Activated naive CD4-positive, alpha-beta T cell treated with anti-CD3 and anti-CD28 coated beads, Interleukin-2, amount 50 U/mL, for 24 hours (primary cell): ENCODE results near the gene SLC5A10.
A peak's percentile ranks its signal among the peaks of the same experiment; 100 is the strongest.

Experiments used
- H3K27ac Mint-ChIP-seq: one replicate; pipeline ENCODE4 v1.8.0; 2021; ENCODE audit warnings: mild to moderate bottlenecking, mixed read lengths
- H3K27me3 Mint-ChIP-seq: one replicate; pipeline ENCODE4 v1.8.0; 2021; ENCODE audit warnings: mixed read lengths
- H3K36me3 Mint-ChIP-seq: one replicate; pipeline ENCODE4 v1.8.0; 2021; ENCODE audit warnings: mixed read lengths
- H3K4me1 Mint-ChIP-seq: one replicate; pipeline ENCODE4 v1.8.0; 2021; ENCODE audit warnings: mixed read lengths
- H3K4me3 Mint-ChIP-seq: one replicate; pipeline ENCODE4 v1.8.0; 2021; ENCODE audit warnings: mild to moderate bottlenecking, mixed read lengths
- H3K9me3 Mint-ChIP-seq: one replicate; pipeline ENCODE4 v1.8.0; 2021; ENCODE audit warnings: mixed read lengths

SLC5A10 gene

DNA sequence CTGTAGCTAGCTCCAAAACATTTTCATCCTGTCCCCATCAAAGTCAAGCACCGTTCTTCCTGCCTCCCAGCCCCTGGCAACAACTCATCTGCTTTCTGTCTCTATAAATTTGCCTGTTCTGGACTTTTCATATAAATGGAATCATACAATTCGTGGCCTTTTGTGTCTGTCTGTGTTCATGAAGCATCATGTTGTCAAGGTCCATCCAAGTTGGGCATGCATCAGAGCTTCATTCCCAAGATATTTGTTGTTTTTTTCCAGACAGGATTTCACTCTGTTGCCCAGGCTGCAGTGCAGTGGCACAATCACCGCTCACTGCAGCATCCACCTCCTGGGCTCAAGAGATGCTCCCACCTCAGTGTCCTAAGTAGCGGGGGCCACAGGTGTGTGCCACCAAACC, 5.9 kb downstream of the SLC5A10 start:
- H3K36me3 Mint-ChIP-seq: no peaks in the 10 kb centered on the region
- no peak overlapping the region for H3K4me3 Mint-ChIP-seq
- no peaks in the 10 kb centered on the region for H3K27me3 Mint-ChIP-seq
- H3K27ac Mint-ChIP-seq: no peak overlapping the region
- H3K4me1 Mint-ChIP-seq: peaks cover 53% of the 10 kb centered on the region
- no peaks in the 10 kb centered on the region for H3K9me3 Mint-ChIP-seq

DNA sequence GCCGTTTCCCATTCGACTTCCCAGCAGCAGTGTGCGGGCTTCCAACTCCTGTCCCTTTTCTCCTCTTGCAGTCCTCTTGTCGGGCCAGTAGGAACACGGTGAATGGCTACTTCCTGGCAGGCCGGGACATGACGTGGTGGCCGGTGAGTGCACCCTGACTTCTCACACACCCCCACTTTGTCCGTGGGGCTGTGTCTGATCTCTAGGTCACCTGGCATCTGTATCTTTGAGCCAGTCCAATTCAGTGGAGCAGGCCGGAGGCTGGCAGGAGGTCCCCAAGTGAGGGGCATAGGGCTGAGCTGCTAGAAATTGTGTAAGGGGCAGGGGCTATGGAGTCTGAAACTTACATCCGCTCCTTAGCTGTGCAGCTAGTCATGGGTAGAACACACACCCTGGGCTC, 6.6 kb downstream of the SLC5A10 start:
- H3K4me1 Mint-ChIP-seq: peaks cover 52% of the 10 kb centered on the region
- H3K27me3 Mint-ChIP-seq: no peaks in the 10 kb centered on the region
- H3K4me3 Mint-ChIP-seq: no peak overlapping the region
- H3K27ac Mint-ChIP-seq: no peak overlapping the region
- H3K9me3 Mint-ChIP-seq: no peaks in the 10 kb centered on the region
- no peaks in the 10 kb centered on the region for H3K36me3 Mint-ChIP-seq

DNA sequence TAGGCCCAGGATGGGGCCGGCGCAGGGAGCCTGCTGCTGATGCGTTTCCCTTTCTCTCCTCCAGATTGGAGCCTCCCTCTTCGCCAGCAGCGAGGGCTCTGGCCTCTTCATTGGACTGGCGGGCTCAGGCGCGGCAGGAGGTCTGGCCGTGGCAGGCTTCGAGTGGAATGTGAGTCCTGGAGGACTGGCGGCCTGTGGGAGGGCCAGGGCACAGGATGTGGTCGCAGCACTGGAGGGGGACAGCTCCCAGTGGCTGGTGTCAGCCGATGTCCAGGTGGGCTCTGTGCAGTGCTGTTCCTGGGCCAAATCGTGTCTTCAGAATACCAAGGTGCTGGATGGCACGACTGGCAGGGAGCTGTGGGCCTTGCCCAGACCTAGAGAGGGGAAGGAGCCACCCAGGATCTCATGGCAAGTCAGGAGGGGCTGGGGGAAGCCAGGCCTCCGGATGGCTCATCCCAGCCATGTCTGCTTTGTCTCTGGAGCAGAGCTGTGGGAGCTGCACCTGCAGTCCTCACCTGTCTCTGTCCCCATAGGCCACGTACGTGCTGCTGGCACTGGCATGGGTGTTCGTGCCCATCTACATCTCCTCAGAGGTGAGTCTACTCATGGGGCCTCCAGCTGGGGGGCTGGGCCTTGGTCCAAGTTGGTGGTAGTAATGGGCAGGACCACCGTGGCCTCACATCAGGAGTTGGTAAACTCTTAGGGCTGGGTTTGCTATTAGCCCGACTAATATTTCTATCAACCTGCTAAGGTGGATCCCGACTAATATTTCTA, 7.3 kb downstream of the SLC5A10 start:
- Mint-ChIP-seq H3K36me3 (no peaks in the 10 kb centered on the region), H3K27ac (no peak overlapping the region), H3K4me1 (peaks cover 47% of the 10 kb centered on the region), H3K4me3 (no peak overlapping the region), H3K27me3 (no peaks in the 10 kb centered on the region), H3K9me3 (no peaks in the 10 kb centered on the region)

DNA sequence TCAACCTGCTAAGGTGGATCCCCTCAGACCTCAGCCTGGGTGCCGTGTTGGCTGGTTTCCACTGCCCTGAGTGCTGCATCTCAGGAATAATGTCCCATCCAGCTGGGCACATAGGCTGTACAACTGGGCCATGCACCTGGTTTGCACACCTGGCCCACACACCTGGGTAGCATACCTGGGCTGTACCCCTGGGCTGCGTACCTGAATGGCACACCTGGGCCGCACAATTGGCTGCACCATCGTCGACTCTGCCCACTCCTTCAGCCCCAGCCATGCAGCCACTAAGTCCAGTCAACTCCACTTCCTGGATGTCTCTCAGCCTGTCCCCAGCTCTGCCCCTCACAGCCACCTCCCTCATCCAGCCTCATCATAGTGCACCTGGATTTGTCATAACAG, 7.9 kb downstream of the SLC5A10 start:
- Mint-ChIP-seq H3K27ac (no peak overlapping the region), H3K36me3 (no peaks in the 10 kb centered on the region), H3K9me3 (no peaks in the 10 kb centered on the region), H3K4me3 (no peak overlapping the region), H3K4me1 (peaks cover 41% of the 10 kb centered on the region), H3K27me3 (no peaks in the 10 kb centered on the region)

DNA sequence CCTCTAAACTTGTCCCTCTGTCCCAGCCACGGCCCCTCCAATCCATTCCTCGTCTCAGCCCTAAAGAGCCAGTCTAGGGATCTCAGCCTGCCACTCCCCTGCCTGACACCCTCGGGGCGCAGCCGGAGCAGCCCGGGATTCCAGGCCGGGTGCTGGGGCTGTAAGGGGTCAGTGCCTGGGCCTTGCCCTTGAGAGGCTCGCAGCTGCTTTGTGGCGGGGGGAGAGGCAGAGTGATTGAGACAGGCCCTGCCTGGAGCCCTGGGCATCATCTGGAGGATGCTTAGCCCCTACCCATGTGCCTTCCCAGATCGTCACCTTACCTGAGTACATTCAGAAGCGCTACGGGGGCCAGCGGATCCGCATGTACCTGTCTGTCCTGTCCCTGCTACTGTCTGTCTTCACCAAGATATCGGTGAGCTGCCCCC, 8.3 kb downstream of the SLC5A10 start:
- Mint-ChIP-seq H3K4me3 (no peak overlapping the region), H3K27ac (no peak overlapping the region), H3K4me1 (peaks cover 38% of the 10 kb centered on the region), H3K9me3 (no peaks in the 10 kb centered on the region), H3K27me3 (no peaks in the 10 kb centered on the region), H3K36me3 (no peaks in the 10 kb centered on the region)

DNA sequence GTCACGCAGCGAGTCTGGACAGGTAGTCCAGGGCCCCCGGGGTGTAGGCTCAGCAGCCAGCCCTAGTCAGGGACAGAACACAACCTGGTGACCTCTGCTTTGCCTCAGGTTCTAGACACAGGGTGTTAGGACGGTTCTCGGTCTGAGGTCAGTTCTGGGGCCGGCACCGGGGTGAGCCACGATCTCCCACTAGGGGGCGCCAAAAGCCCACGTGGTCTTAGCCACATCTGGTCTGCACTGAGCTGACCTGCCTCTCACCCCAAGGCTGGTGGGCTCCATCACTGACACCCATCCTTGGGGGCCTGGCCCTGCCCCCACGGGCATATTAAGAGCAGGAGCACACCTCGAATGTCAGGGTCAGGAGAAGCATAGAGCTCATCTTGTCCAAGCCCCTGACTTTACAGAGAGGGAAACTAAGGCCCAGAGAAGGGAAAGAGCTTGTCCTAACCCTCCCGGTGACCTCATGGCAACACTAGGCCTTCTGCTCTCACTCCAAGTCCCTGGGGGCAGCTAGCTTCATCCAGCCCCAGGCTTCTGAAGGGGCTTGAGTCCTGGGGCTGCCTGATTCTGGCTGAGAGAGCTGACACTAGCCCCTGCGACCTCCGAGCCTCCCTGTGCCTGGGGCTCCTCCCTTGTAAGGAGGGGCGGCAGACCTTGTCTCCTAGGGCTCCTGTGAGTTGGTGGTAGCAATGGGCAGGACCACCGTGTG, 9.0 kb downstream of the SLC5A10 start:
- Mint-ChIP-seq H3K27ac (no peak overlapping the region), H3K27me3 (no peaks in the 10 kb centered on the region), H3K4me3 (no peak overlapping the region)

DNA sequence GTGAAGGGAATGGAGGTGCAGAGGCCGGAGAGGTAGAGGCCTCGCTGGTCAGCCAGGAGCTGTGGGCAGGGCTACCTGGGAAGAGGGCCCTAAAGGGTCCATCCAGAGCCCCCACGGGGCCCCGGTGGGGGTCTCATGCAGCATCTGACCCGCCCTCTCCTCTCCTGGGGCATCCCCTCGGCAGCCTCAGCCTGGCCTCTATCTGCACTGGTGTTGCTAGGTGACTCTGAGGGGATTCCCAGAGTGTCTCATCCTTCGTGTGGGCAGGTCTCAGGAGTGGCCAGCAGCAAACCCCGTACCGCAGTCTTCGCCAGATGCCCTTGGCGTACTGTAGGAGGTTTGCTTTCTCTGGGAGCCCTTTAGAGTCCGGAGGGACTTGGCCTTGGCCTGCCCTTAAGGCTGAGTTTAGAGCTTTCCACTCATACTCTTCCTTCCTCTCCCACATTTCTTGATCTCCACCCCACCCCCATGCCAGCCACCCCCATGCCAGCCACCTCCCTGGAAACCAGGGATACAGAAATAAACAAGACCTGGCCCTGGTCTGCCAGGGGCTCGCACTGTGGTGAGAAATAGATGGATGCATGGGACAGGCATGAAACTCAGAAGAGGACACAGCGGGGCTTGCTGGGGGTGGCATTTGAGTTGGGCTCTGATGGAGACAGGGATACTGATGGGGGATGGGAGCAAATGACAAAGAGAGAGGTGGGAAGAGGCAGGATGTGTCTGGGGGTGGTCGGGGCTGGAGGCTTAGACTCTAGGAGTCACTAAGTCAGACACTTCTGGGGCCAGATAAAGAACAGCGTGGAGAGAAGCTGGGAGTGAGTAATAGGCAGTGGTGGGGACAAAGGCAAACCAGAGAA, 9.9 kb downstream of the SLC5A10 start:
- H3K4me3 Mint-ChIP-seq: no peak overlapping the region
- H3K9me3 Mint-ChIP-seq: no peaks in the 10 kb centered on the region
- peaks cover 27% of the 10 kb centered on the region for H3K4me1 Mint-ChIP-seq
- H3K36me3 Mint-ChIP-seq: no peaks in the 10 kb centered on the region
- no peaks in the 10 kb centered on the region for H3K27me3 Mint-ChIP-seq
- no peak overlapping the region for H3K27ac Mint-ChIP-seq

More for the DNA sequence above, 9.0 kb downstream of the SLC5A10 start:
- Mint-ChIP-seq H3K4me1 (peaks cover 33% of the 10 kb centered on the region), H3K9me3 (no peaks in the 10 kb centered on the region), H3K36me3 (no peaks in the 10 kb centered on the region)

DNA sequence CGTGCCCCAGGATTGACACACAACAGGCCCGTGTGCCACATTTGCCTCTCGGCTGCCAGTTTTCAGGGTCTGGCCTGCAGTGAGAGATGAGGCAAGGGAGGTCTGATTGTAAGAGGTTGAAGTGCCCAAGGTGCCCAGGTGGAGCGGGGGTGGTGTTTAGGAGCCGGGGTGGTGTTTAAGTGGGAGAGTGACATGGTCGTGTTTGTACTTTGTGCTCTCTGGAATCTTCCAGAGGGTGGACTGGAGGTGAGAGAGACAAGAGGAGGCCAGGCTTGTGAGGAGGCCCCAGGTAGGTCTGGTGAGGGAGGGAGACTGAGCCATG, 10.5 kb downstream of the SLC5A10 start:
- Mint-ChIP-seq H3K27me3 (no peaks in the 10 kb centered on the region), H3K36me3 (no peaks in the 10 kb centered on the region), H3K9me3 (no peaks in the 10 kb centered on the region), H3K4me1 (peaks cover 24% of the 10 kb centered on the region), H3K4me3 (no peak overlapping the region), H3K27ac (no peak overlapping the region)

DNA sequence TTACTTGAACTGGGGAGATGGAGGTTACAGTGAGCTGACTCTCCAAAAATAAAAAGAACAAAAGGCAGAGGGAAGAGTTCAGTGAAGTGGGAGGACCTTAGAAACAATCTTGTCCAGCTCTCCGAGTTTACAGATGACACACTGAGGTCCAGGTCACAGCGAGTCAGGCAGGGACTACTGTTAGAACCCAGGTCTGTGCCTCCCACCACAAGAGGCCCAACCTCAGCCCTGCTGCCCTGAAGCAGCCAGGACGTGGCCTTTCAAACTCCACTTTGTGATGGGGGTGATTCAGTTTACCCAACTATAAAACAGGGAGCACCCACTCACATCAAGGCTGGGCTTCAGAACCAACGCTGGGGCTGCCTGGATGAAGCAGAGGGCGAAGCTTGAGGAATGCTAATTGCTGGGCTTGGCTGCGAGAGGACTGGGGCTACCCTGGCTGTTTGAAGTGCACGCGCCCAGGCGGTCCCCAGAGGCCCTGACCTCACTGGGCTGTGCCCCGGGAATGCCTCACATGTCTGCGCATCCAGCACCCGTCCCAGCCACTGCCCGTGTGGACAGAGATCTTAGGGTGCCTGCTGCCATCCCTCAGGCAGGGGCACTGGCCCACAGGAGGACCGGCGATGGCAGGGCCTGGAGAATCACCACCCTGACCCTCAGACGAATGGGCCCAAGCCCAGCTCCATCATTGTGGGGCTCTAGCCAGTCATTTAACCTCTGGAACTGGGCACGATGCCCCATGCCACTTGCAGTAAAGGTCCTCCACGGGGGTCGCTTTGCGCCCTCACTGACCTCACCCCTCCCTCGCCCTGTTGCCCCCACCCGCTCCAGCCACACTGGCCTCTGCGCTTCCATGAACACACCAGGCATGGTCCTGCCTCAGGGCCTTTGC, 11.4 kb downstream of the SLC5A10 start:
- Mint-ChIP-seq H3K27me3 (no peaks in the 10 kb centered on the region), H3K4me1 (peaks cover 19% of the 10 kb centered on the region), H3K4me3 (no peak overlapping the region), H3K9me3 (no peaks in the 10 kb centered on the region), H3K36me3 (no peaks in the 10 kb centered on the region), H3K27ac (no peak overlapping the region)

DNA sequence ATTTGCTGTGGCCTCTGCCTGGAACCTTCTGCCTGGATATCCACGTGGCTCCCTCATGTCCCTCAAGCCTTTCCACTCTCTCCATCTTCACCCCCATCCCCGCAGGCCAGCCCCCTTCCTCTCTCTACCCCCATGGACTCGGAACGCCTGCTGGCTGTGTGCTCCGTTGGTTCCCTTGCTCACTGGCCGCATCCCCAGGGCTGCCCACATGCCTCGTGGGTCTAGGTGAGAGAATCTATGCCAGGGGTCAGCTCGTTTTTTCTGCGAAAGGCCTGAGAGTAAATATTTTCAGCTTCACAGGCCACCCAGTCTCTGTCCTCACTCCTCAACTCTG, 12.0 kb downstream of the SLC5A10 start:
- Mint-ChIP-seq H3K36me3 (no peaks in the 10 kb centered on the region), H3K9me3 (no peaks in the 10 kb centered on the region), H3K4me1 (peaks cover 19% of the 10 kb centered on the region), H3K4me3 (no peak overlapping the region), H3K27ac (no peak overlapping the region), H3K27me3 (no peaks in the 10 kb centered on the region)

DNA sequence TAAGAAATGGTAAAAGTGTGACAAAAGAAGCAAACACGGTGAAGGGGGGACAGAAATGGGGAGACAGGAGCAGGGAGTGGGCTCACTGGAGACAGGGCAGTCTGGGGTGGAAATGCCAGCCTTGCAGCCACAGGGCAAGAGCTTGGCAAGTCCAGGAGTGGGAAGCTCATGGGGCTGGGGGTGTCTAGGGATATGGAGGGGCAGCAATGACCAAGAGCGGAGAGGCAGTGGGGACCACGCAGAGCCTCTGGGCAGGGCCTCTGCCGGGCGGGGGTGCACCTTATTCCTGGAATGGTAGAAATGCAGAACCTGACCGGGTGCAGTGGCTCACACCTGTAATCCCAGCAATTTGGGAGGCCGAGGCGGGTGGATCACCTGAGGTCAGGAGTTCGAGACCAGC, 12.6 kb downstream of the SLC5A10 start:
- Mint-ChIP-seq H3K4me1 (peaks cover 21% of the 10 kb centered on the region), H3K36me3 (no peaks in the 10 kb centered on the region), H3K27ac (no peak overlapping the region), H3K9me3 (no peaks in the 10 kb centered on the region), H3K4me3 (no peak overlapping the region), H3K27me3 (no peaks in the 10 kb centered on the region)

DNA sequence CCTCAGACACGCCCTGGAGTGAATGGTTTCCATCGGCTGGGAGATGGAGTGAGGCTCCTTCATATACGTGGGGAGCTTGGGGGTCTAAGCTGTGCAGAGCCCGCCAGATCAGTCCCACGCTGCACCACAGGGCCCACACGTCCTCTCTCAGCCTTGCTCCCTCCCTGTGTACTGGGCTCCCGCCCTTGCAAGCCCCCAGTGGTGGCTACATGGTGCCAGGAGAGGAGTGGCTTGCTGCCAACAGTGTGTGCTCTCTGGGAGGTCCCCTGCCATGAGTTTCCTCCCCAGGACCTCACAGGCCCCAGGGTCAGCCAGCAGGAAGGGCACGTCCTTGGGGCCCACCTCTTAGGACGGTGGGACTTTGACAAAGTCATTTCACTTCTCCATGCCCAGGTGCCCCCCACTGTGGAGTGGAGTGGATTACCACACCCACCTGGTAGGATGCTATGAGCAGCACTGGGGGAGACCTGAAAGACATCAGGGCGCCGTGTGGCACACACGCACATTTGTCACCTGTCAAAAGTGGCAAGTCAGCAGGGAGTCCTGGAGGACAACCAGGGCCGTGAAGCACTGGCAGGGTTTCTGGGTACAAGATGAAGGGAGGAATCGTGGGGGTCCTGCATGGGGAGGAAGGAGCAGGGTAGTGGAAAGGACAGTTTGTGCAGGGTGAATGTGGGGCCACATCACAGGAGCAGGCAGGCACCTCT, 13.7 kb downstream of the SLC5A10 start:
- H3K4me1 Mint-ChIP-seq: peaks cover 28% of the 10 kb centered on the region
- H3K36me3 Mint-ChIP-seq: no peaks in the 10 kb centered on the region
- H3K9me3 Mint-ChIP-seq: no peaks in the 10 kb centered on the region
- H3K27me3 Mint-ChIP-seq: no peaks in the 10 kb centered on the region
- H3K27ac Mint-ChIP-seq: peak overlapping the region; percentile 91
- no peak overlapping the region for H3K4me3 Mint-ChIP-seq

DNA sequence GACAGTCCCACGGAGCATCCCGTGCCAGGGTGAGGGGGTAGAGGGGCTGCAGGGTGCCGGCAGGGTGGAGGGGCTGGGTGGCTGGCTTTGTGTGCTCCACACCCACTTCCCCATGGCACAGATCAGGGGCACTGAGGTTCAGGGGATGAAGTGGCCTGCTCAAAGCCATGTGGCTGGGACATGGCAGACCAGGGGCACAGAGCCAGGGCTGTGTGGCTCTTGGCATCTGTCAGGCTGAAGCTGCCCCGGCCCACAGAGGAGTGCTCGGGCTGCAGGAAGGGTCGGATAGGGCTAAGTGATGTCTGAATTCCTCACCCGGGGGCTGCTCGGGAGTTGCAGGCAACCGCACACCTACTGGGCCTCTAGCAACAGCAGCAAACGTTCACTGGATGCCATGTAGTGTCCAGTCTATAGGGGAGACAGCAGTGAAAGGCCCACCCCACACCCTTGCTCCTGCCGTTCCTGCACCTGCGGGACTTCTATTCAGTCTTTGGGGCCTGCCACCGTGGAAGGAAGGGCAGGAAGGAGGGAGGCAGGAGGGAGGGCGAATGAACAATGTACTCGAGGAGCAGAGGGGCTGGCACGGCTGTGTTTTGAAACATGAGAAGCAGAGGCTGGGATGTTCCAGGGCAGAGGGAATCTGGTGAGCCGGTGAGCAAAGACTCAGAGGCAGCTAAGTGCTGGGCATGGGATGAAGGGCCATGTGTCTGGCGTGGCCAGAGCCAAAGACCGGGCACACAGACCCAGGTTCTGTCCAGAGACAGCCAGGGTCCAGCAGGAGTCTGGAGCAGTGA, 15.1 kb downstream of the SLC5A10 start:
- H3K27ac Mint-ChIP-seq: no peak overlapping the region
- H3K9me3 Mint-ChIP-seq: no peaks in the 10 kb centered on the region
- H3K4me3 Mint-ChIP-seq: no peak overlapping the region

DNA sequence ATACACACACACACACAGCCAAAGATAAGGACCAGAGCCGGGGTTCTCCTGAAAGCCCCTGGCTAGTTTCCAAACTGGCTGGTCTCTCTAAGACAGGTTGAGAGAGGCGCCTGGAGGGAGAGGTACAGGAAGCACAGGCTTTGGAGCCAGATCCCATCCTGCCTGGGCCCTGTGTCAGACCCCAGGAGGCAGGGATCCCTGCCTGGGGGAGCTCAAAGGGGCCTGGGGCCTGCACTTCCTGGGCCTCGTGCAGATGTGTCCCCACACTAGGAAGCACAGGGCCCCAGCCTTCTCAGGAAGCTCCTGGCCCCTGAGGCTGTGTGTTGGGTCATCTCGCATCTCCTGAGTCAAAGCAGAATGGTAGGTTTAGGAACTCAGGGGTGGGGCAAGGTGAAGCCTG, 16.0 kb downstream of the SLC5A10 start:
- Mint-ChIP-seq H3K4me3 (no peak overlapping the region), H3K4me1 (peaks cover 15% of the 10 kb centered on the region), H3K9me3 (no peaks in the 10 kb centered on the region), H3K27me3 (no peaks in the 10 kb centered on the region), H3K27ac (no peak overlapping the region), H3K36me3 (no peaks in the 10 kb centered on the region)

More for the DNA sequence above, 15.1 kb downstream of the SLC5A10 start:
- Mint-ChIP-seq H3K27me3 (no peaks in the 10 kb centered on the region), H3K4me1 (peaks cover 22% of the 10 kb centered on the region), H3K36me3 (no peaks in the 10 kb centered on the region)
